HL-60 (cell line): ENCODE results near the gene TMEM59L.

Experiments
- CTCF ChIP-seq: IDR thresholded peaks from one replicate; pipeline ENCODE4 v1.5.1; 2011; ENCODE audit warnings: low read length, control low read depth, inconsistent platforms; ENCODE audit not compliant: insufficient read depth
- GABPA ChIP-seq: IDR thresholded peaks from 2 replicates; pipeline ENCODE4 v1.6.1; 2012; ENCODE audit warnings: low read depth

GRCh38 chr19:18633321-18633720 is 20.7 kb downstream of the TMEM59L start:
- TF ChIP-seq CTCF (no peak), GABPA (no peak)
